OCI-LY1 (cell line): ENCODE data around the gene TRIO.

ENCODE experiments used
- H2AFZ ChIP-seq: fragments of 200-600 bp; sonication (generic), shearing (Covaris generic); 2 replicates; pipeline ENCODE4 v1.6.0; 2014; ENCODE audit warnings: antibody characterized with exemption, mild to moderate bottlenecking, low read length
- H3F3A ChIP-seq: fragments of 200-600 bp; sonication (generic), shearing (Covaris generic); 2 replicates; pipeline ENCODE4 v1.6.0; 2014; ENCODE audit warnings: mild to moderate bottlenecking, antibody characterized with exemption, low read length, moderate library complexity; ENCODE audit not compliant: insufficient read depth
- H3K27ac ChIP-seq: fragments of 200-600 bp; sonication (generic); 2 replicates; pipeline ENCODE4 v1.5.1; 2014; ENCODE audit warnings: low read length, mixed run types, mild to moderate bottlenecking, low read depth; ENCODE audit not compliant: poor library complexity, severe bottlenecking
- H3K27me3 ChIP-seq: fragments of 200-600 bp; sonication (generic); 2 replicates; pipeline ENCODE4 v1.6.0; 2014; ENCODE audit warnings: antibody characterized with exemption, mild to moderate bottlenecking, low read length, moderate library complexity; ENCODE audit not compliant: insufficient read depth
- H3K36me3 ChIP-seq: fragments of 200-600 bp; sonication (generic); 2 replicates; pipeline ENCODE4 v1.6.1; 2014; ENCODE audit warnings: mild to moderate bottlenecking, antibody characterized with exemption, low read length, moderate library complexity, mixed read lengths; ENCODE audit not compliant: insufficient read depth
- H3K4me1 ChIP-seq: fragments of 200-600 bp; sonication (generic); 2 replicates; pipeline ENCODE4 v1.5.1; 2014; ENCODE audit warnings: mild to moderate bottlenecking, low read length, moderate library complexity; ENCODE audit not compliant: insufficient read depth, severe bottlenecking
- H3K4me2 ChIP-seq: fragments of 200-600 bp; sonication (generic), shearing (Covaris generic); 2 replicates; pipeline ENCODE4 v1.6.1; 2014; ENCODE audit warnings: low read length
- H3K4me3 ChIP-seq: fragments of 200-600 bp; sonication (generic); 2 replicates; pipeline ENCODE4 v1.5.1; 2014; ENCODE audit warnings: low read length, low read depth, mild to moderate bottlenecking, mixed read lengths; ENCODE audit not compliant: poor library complexity, severe bottlenecking
- H3K79me2 ChIP-seq: fragments of 200-600 bp; shearing (Covaris generic); 2 replicates; pipeline ENCODE4 v1.6.1; 2016; ENCODE audit warnings: mixed run types, low read length, mixed read lengths; ENCODE audit not compliant: insufficient read depth
- H3K9ac ChIP-seq: fragments of 200-600 bp; sonication (generic), shearing (Covaris generic); 2 replicates; pipeline ENCODE4 v1.6.1; 2014; ENCODE audit warnings: mild to moderate bottlenecking, low read length, mixed read lengths
- H3K9me2 ChIP-seq: fragments of 200-600 bp; sonication (generic), shearing (Covaris generic); 2 replicates; pipeline ENCODE4 v1.6.1; 2014; ENCODE audit warnings: low read depth, mild to moderate bottlenecking, low read length, mixed read lengths
- H3K9me3 ChIP-seq: fragments of 200-600 bp; shearing (Covaris generic); 2 replicates; pipeline ENCODE4 v1.6.1; 2014; ENCODE audit warnings: low read length, mixed read lengths
- H4K20me1 ChIP-seq: fragments of 200-600 bp; sonication (generic), shearing (Covaris generic); 2 replicates; pipeline ENCODE4 v1.6.0; 2016; ENCODE audit warnings: mild to moderate bottlenecking, low read length; ENCODE audit not compliant: insufficient read depth
- EZH2 ChIP-seq: fragments of 200-600 bp; sonication (generic), shearing (Covaris generic); IDR thresholded peaks from 2 replicates; pipeline ENCODE4 v1.8.0; 2017; ENCODE audit warnings: borderline replicate concordance, mixed run types, mild to moderate bottlenecking, antibody characterized with exemption, low read length, moderate library complexity, mixed read lengths
- TF ChIP-seq, protein P1 (sequence below): fragments of 200-600 bp; sonication (generic), shearing (Covaris generic); IDR thresholded peaks from 2 replicates; pipeline ENCODE4 v1.5.1; 2017; ENCODE audit warnings: mild to moderate bottlenecking, antibody characterized with exemption, low read length, moderate library complexity, mixed read lengths

TRIO gene

DNA sequence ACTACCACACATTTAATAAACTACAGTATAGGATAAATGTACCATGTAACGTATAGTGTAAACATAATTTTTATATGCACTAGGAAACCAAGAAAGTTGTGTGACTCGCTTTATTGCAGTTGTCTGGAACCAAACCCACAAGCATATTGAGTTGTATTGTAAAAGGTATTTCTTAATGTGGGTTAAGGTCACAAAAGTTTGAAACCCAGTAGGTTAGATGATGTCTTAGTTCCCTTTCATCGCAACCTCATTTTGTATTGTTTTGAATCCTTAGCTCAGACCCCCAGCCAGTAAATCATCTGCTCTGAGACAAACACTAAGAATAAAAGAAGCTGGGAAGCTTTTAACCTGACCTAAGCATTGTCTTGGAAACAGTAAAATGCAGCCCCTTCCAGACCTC, 79.1 kb downstream of the TRIO start:
- Histone ChIP-seq H3K27ac (no peak overlapping the region), H3K4me3 (no peak overlapping the region), H3K4me2 (no peak overlapping the region), H3K9me3 (no peaks in the 10 kb centered on the region), H3K36me3 (no peaks in the 10 kb centered on the region), H3K4me1 (no peaks in the 10 kb centered on the region), H3F3A (no peaks in the 10 kb centered on the region), H2AFZ (no peak overlapping the region), H3K9me2 (no peaks in the 10 kb centered on the region), H3K9ac (no peak overlapping the region), H3K27me3 (no peaks in the 10 kb centered on the region), H3K79me2 (no peaks in the 10 kb centered on the region), H4K20me1 (no peaks in the 10 kb centered on the region)
- TF ChIP-seq, protein P1, sequence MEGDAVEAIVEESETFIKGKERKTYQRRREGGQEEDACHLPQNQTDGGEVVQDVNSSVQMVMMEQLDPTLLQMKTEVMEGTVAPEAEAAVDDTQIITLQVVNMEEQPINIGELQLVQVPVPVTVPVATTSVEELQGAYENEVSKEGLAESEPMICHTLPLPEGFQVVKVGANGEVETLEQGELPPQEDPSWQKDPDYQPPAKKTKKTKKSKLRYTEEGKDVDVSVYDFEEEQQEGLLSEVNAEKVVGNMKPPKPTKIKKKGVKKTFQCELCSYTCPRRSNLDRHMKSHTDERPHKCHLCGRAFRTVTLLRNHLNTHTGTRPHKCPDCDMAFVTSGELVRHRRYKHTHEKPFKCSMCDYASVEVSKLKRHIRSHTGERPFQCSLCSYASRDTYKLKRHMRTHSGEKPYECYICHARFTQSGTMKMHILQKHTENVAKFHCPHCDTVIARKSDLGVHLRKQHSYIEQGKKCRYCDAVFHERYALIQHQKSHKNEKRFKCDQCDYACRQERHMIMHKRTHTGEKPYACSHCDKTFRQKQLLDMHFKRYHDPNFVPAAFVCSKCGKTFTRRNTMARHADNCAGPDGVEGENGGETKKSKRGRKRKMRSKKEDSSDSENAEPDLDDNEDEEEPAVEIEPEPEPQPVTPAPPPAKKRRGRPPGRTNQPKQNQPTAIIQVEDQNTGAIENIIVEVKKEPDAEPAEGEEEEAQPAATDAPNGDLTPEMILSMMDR, result no peak
- no peak for TF ChIP-seq EZH2

DNA sequence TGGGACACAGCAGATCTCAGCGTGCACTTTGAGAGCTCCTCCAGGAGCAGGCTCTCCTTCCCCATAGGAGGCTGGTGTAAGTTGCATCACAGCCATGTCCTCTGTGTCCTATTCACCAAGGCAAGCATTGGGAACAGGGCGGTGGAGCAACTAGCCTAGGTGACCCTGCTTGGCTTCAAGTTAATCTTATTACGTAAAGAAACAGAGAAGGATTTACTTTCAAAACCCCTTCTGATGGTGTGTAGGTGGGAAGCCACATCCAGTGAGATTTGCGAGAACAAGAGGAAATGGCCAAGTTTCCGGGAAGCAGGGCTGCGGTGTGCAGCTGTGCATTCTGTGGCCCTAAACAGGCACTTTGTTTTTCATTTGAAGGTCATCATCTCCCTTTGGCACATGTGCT, 80.2 kb downstream of the TRIO start:
- no peaks in the 10 kb centered on the region for H4K20me1 ChIP-seq
- no peak overlapping the region for H2AFZ ChIP-seq
- H3K27ac ChIP-seq, result no peak overlapping the region
- H3K4me2 ChIP-seq, result no peak overlapping the region
- H3K9me2 ChIP-seq, result no peaks in the 10 kb centered on the region
- TF ChIP-seq, protein P1, result no peak
- TF ChIP-seq EZH2, result no peak
- no peaks in the 10 kb centered on the region for H3K9me3 ChIP-seq
- H3K36me3 ChIP-seq, result no peaks in the 10 kb centered on the region
- no peaks in the 10 kb centered on the region for H3K27me3 ChIP-seq
- no peak overlapping the region for H3K4me3 ChIP-seq
- no peaks in the 10 kb centered on the region for H3K4me1 ChIP-seq
- H3K79me2 ChIP-seq, result no peaks in the 10 kb centered on the region
- H3K9ac ChIP-seq, result no peak overlapping the region
- H3F3A ChIP-seq, result no peaks in the 10 kb centered on the region

DNA sequence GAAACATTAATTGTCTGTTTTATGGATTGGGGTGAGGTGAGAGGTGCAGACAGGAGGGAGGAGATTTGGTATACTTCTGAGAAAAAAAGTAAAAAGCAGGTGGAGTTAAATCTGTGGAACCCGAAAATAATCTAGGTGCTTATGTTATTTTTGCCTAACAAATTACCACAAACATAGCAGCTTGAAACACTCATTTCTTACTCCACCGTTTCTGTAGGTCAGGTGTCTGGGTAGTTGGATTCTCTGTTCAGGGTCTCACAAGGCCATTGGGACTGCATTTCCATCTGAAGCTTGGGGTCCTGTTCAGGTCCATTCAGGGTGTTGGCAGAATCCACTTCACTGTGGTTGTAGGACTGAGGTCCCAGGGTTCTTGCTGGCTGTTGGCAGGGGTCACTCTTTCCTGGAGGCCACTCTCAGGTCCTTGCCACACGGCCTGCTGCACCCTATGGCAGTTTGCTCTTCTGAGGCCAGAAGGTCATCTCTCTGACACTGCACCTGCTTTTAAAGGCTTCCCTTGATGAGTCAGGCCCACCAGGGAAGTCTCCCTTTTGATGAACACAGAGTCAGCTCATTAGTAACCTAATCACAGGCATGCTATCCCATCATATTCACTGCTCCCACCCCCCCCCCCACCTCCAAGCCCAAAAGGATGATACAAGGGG, 82.2 kb downstream of the TRIO start:
- Histone ChIP-seq H3K79me2 (no peaks in the 10 kb centered on the region), H3K36me3 (no peaks in the 10 kb centered on the region), H3F3A (no peaks in the 10 kb centered on the region), H3K9me3 (no peaks in the 10 kb centered on the region), H3K4me1 (no peaks in the 10 kb centered on the region), H3K27me3 (no peaks in the 10 kb centered on the region), H3K4me2 (no peak overlapping the region), H3K9me2 (no peaks in the 10 kb centered on the region), H4K20me1 (no peaks in the 10 kb centered on the region), H2AFZ (no peak overlapping the region), H3K27ac (no peak overlapping the region), H3K9ac (no peak overlapping the region), H3K4me3 (no peak overlapping the region)
- TF ChIP-seq, protein P1, result no peak
- TF ChIP-seq EZH2, result no peak
